Activated CD8-positive, alpha-beta memory T cell treated with anti-CD3 and anti-CD28 coated beads for 36 hours (primary cell): Measurements from ENCODE around the gene CRELD2. TPM values are rescaled to one million over a fixed set of nuclear protein-coding genes. Genes with fewer than 3 reads are reported as not detected.

Experiments
- CTCF ChIA-PET: fragments of 350-600 bp; sonication (Branson Sonifier 250); formaldehyde crosslinking; loops from one replicate; lab custom pipeline; 2021; ENCODE audit warnings: antibody characterized with exemption; lab: Charles Lee
- POLR2A ChIA-PET: fragments of 350-600 bp; sonication (Branson Sonifier 250); formaldehyde crosslinking; loops from one replicate; lab custom pipeline; 2021; ENCODE audit warnings: antibody characterized with exemption; lab: Charles Lee
- total RNA-seq, 2 experiments: library from RNA; stranded (reverse); gene quantifications; one replicate each; pipeline ENCODE4 v1.2.3, GENCODE V29; 2021

CRELD2 gene
- total RNA-seq, 2 experiments from 2014 or later, result 44.8 to 48.4 TPM

- CTCF ChIA-PET, result no interaction called here
Observed at GRCh38 chr22:49907807-49908206, 10.6 kb upstream of the CRELD2 start.

GRCh38 chr22:49909476-49910205, 8.8 kb upstream of the CRELD2 start:
- POLR2A ChIA-PET, result no interaction called here
- CTCF ChIA-PET, result no interaction called here

More at GRCh38 chr22:49907807-49908206, 10.6 kb upstream of the CRELD2 start:
- POLR2A ChIA-PET, result no interaction called here

GRCh38 chr22:49910229-49911155, 7.9 kb upstream of the CRELD2 start:
- ChIA-PET POLR2A (no interaction called here), CTCF (no interaction called here)

- CTCF ChIA-PET, result interaction anchor here (0.6 to 1.2 kb wide), 2 partner anchors 18 to 70 kb away, joined by 3 read pairs; no protein-coding TSS in a partner anchor
- POLR2A ChIA-PET, result no interaction called here
Observed at GRCh38 chr22:49911881-49912625, 6.4 kb upstream of the CRELD2 start.

GRCh38 chr22:49913026-49913425, 5.4 kb upstream of the CRELD2 start:
- ChIA-PET POLR2A (no interaction called here), CTCF (interaction anchor here (0.6 to 1.0 kb wide), 2 partner anchors 71 to 146 kb away, joined by 3 to 4 read pairs; no protein-coding TSS in a partner anchor)

- POLR2A ChIA-PET, result no interaction called here
- CTCF ChIA-PET, result interaction anchor here (1.0 to 1.5 kb wide), 2 partner anchors 117 to 146 kb away, joined by 4 read pairs; no protein-coding TSS in a partner anchor
Observed at GRCh38 chr22:49913446-49913845, 5.0 kb upstream of the CRELD2 start.

GRCh38 chr22:49914256-49914655, 4.2 kb upstream of the CRELD2 start:
- ChIA-PET POLR2A (no interaction called here), CTCF (interaction anchor here (1.5 kb wide), 1 partner anchor 116 kb away, joined by 4 read pairs; no protein-coding TSS in a partner anchor)

GRCh38 chr22:49915610-49916009, 2.8 kb upstream of the CRELD2 start:
- ChIA-PET POLR2A (no interaction called here), CTCF (no interaction called here)

GRCh38 chr22:49916831-49917230, 1.6 kb upstream of the CRELD2 start:
- CTCF ChIA-PET, result no interaction called here
- POLR2A ChIA-PET, result interaction anchor here (0.6 to 0.7 kb wide), 2 partner anchors 81 to 281 kb away, joined by 4 to 8 read pairs; no protein-coding TSS in a partner anchor

GRCh38 chr22:49918911-49919881, 762 bp downstream of the CRELD2 start:
- CTCF ChIA-PET, result interaction anchor here (1.3 kb wide), 1 partner anchor 111 kb away, joined by 3 read pairs; no protein-coding TSS in a partner anchor
- POLR2A ChIA-PET, result interaction anchor here (1.5 kb wide), 1 partner anchor 81 kb away, joined by 8 read pairs; no protein-coding TSS in a partner anchor

GRCh38 chr22:49920859-49921258, 2.4 kb downstream of the CRELD2 start:
- POLR2A ChIA-PET, result interaction anchor here (0.6 kb wide), 1 partner anchor 34 kb away, joined by 3 read pairs; no protein-coding TSS in a partner anchor
- CTCF ChIA-PET, result no interaction called here

- CTCF ChIA-PET, result interaction anchor here (0.5 kb wide), 1 partner anchor 109 kb away, joined by 3 read pairs; no protein-coding TSS in a partner anchor
- POLR2A ChIA-PET, result no interaction called here
Observed at GRCh38 chr22:49921508-49922278, 3.3 kb downstream of the CRELD2 start.

GRCh38 chr22:49922484-49922883, 4.0 kb downstream of the CRELD2 start:
- ChIA-PET POLR2A (no interaction called here), CTCF (no interaction called here)

- CTCF ChIA-PET, result no interaction called here
- POLR2A ChIA-PET, result no interaction called here
Observed at GRCh38 chr22:49922926-49923325, 4.5 kb downstream of the CRELD2 start.

GRCh38 chr22:49923445-49923844, 5.0 kb downstream of the CRELD2 start:
- ChIA-PET POLR2A (no interaction called here), CTCF (no interaction called here)

GRCh38 chr22:49924113-49924833, 5.8 kb downstream of the CRELD2 start:
- POLR2A ChIA-PET, result no interaction called here
- CTCF ChIA-PET, result interaction anchor here (0.6 kb wide), 1 partner anchor 603 kb away, joined by 3 read pairs; no protein-coding TSS in a partner anchor
